Measurements from ENCODE around the gene EMC6.

The EMC6 gene

DNA sequence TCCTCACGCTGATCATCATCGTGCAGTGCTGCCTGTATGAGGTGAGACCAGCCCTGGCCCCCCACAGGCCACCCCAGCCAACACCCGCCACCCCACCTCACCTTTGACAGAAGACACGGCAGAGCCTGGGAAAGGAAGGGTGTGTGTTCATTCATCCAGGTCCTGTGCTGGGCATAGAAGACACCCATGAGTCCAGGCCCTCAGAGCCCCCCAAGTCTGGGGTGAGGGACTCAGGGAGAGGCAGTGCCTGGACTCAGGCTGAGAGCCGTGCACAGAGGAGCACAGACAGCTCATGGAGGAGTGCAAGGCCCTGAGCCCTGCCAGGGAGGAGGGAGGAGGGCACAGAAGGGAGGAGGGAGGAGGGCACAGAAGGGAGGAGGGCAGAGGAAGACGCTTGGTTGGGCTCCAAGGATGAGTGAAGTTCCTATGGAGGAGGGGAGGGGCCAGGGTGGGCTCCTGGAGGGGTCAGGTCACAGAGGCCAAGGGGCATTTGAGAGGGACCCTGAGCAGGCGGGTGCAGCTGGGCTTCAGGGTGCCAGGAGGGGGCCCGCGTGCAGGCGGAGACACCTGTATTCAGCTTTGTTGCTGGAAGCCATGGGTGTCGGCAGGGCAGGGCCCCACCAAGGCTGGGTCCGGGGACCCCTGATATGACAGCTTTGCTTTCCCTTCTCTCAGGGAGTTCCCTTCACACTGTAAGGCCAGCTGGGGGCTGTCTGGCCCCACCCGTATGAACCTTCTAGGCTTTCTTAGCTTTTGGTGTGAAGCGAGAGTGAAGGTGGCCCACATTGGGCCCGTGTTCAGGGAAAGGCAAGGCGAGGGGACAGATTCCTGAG is 11.6 kb upstream of the EMC6 start:
- no peak for DNase-seq

DNA sequence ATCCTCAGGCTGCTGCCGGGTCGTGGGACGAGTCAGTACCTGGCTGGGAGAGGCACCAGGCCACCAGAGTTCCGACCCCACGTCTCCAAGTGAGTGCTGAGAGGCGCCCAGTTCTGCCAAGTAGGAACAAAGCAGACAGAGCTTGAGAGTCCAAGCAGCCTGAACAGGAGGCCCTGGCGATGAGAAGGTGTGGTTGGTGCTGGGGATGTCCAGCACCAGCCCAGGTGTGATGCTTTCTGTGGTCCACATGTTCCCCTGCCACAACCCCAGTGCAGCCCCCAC is 11.1 kb upstream of the EMC6 start:
- DNase-seq: no peak

DNA sequence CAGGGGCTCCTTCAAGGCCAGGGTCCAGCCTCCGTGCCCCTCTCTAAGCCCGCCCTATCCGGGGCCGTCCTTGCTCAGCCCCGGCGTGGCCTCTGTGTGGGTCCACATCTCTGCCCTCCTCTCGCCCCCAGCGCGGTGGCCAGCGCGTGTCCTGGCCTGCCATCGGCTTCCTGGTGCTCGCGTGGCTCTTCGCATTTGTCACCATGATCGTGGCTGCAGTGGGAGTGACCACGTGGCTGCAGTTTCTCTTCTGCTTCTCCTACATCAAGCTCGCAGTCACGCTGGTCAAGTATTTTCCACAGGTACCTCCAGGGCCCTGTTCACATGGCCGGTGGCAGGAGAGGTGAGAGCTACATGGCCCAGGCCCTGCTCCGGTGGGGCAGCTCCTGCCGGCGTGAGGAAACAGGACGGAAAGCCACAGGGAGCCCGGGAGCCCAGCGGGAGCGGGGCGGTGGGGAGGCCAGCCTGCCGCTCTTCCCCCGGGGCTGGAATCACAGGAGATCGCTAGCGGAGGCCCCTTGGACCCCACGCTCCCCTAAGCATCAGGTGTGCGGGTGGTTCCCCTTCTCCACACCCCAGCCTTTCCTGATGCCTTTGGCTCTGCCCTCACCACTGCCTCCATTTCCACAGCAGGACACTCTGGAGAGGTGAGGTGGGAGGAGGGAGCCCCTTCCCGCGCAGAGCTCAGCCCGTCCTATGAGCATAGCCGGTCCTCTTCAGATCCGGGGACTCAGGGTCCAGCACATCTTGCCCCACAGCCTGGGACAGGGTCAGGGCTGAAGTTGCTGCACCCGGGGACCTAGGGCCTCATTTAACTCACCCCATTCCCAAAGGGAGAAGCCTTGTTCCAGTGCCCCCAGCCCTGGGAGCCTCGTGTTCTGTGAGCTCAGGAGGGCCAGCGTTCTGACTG is 10.5 kb upstream of the EMC6 start:
- DNase-seq: no peak

DNA sequence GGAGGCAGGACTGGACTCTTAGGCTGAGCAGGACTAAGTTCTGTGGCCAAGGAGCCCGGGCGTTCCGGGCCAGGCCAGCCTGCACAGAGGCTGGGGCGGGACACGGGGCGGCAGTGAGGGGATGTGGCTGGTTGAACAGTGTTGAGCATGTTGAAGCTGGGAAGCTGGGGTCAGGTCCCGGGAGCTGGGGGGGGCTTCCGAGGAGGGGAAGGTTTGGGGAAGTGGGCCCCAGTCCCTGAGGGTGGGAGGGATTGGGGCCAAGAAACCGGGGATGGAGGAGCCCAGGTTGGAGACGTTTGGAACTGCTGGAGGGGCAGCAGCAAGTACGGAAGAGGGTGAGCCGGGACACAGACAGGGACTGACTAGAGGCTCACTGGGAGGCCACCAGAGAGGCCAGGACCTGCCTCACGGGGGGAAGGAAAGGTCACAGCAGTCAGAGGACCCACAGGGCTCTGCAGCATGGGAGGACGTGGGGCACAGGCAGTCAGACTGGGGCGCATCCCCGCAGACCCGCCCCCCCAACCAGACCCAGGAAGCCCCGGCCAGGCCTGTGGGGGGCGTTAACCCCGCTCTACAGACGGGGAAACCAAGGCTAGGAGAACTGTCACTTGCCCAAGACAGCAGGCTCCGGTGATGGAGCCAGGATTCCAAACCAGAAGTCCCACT is 9.7 kb upstream of the EMC6 start:
- DNase-seq: no peak

DNA sequence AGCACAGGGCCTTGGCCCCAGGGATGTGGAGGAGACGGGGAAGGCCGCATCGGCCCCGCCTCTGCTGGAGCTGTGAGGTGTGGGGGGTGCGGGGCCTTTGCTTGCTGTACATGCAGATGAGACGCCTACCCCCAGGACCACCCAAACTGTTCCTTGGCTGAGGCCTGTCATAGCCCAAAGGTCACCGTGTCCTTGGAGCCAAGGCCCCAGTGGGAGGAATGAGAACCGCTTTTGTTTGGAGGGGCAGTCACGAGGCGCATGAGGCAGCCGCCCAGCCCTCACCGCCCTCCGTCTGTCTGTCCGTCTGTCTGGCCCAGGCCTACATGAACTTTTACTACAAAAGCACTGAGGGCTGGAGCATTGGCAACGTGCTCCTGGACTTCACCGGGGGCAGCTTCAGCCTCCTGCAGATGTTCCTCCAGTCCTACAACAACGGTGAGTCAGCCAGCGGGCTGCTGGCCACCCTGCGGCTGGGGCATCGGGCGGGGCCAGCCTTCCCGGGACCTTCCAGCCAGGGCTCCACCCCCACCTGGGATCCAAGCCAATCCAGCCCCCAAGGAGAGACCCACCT is 9.0 kb upstream of the EMC6 start:
- DNase-seq: no peak

DNA sequence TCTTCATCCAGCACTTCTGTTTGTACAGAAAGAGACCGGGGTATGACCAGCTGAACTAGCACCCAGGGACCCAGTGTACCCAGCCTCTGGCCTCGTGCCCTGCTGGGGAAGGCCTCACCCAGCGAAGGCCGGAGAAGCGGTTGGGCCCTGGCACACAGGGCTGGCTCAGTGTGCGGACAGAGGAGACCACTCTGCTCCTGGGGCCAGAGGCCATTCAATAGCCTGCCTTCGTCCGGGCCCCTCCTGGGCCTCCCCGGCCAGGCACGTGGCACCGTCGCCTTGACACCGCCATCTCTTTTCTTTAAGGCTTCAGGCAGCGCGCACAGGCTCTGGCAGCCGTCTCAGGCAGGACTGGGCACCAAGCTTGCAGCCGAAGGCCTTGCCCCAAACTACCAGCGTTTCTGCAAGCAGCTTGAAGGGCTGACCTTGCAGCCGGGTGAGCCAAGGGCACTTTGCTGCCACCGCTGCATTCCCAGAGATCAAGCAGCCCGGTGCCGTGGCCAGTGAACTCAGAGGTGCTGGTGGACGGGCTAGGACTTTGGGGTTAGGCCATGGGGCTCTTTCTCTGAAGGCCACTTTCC is 8.2 kb upstream of the EMC6 start:
- no peak for DNase-seq

DNA sequence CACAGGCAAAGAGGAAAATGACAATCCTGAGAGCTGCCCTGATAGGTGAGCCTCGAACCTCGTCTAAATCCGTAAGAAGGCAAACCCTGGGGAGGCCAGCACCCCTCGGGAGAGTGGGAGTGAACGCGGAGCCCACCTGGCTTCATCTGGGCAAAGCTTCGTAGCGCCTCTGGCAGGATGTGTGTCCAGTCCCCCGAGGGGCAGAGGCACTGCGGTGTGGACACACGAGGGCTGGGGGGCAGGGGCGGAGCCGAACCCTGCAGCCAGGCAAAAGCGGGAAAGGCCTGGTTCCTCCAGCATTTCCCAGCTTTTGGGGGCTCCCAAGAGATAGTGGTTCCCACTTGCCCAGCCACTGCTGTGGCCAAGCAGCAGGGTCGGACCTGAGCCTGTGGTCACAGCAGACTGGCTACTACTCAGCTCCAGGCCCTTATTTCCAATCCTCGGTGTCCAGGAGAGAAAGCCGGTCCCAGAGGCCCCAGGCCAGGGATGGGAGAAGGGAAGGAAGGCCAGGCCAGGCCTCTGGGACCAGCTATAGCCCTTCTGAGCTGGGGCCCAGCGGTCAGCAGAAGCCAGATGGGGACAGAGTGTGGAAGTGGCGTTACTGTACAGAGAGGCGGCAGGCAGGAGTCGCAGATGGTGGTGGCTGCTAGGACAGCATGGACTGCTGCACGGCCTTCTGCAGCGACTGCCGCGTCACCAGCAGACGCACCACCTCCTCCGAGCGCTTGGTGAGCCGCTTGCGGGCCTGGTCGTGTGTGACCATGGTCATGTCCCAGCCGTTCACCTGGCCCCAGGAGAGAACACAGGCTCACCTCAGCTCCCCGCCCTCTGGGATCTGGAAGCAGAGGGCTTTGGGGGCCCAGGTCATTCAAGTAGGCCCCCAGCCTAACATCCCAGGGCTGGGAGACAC is 5.3 kb upstream of the EMC6 start:
- DNase-seq: no peak

DNA sequence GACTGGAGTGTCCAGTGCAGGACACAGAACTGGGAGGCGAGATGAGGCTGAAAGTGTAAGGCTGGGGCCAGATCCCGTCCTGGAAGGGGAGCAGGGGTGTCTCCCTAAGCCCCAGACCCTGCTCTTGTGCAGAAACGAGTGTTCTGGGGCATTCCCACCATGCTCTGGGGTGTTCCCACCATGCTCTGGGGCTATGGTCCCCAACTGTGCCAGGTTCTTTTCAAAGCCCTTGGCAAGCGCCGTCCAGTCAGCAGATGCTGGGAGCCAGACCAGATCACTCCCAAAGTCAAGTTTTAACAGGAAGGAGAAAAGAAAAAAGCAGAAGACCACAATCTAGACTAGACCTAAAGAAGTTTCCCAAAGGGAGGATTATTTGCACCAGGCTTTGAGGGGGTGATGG is 2.8 kb upstream of the EMC6 start:
- DNase-seq: no peak

DNA sequence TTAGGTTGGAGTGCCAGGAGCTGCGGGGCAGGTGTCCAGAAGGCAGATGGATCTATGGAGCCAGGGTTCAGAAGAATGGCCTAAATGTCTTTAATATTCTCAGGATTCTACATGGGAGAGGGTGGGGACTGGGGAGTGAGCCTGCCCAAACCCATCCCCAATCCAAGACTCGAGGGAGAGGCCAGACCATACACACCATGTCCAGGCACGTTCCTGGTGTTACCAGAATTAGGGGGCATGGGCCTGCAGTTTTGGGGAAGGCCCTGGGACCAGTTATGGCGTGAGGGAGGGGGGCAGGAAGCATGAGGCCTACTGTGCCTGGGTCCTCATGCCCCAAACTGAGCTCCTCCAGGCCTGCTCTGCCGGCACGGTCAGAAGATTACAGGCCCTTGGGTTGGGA is 2.1 kb upstream of the EMC6 start:
- no peak for DNase-seq

DNA sequence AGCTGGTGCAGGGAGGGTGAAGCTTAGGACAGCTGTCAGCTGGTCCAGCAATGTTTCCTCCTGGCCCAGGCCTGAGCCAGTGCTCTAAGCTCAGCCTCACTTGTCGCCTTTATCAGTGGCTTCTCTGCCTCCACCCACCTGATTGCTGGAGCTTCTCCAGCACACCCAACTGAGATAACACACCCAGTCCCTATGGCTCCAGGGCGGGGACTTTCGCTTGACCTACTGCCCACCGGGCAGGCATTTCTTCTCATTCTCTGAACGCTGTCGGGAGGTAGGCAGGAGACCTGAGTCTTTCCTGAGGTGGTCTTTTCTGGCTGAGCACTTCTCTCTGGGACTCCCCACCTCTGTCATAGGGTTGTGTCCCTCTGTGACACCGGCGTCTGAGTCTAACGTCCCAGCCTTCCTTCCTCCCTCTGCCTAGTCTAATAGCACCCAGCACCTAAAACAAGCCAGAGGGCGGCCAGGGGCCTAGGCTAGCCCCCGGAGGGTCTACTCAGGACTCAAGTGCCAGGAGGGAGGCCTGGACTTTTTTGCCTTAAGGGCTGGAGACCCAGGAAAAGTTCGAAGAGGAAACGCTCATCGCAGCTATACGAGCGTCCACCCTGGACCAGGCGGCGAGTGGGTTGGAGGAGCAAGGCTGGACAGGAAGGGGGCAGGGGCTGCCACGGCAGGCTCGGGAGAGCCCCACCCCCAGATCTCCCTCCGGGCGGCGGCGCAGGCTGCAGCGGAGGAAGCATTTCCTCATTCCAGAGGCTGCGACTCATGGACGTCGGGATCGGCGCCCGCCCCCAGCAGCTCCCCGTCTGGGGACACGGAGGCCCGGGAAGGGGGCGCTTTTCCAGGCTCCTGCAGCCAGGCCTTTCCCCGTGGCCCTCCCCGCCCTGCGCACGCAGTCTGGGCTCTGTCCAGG is 990 bp upstream of the EMC6 start:
- DNase-seq: no peak

DNA sequence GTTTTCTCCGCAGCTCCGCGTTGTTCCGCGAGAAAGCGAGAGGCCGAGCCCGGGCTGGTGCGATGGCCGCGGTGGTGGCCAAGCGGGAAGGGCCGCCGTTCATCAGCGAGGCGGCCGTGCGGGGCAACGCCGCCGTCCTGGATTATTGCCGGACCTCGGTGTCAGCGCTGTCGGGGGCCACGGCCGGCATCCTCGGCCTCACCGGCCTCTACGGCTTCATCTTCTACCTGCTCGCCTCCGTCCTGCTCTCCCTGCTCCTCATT is 404 bp downstream of the EMC6 start:
- DNase-seq: no peak

DNA sequence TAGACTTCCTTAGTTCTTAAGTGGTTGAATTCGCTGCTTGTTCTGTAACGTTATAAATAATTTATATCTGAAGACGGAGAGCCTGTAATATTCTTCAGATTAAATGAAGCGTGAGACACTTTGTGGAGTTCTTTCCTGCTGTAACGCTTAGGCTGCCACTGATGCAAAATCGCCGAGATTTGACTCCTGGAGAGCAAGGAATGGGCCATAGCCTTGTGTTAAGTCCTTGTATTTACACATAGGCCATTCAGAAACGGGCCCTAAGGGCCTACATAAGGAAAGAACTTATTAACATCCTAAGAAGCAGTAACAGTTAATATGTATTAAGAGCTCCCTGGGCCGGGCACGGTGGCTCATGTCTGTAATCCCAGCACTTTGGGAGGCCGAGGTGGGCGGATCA is 936 bp downstream of the EMC6 start:
- DNase-seq: no peak

DNA sequence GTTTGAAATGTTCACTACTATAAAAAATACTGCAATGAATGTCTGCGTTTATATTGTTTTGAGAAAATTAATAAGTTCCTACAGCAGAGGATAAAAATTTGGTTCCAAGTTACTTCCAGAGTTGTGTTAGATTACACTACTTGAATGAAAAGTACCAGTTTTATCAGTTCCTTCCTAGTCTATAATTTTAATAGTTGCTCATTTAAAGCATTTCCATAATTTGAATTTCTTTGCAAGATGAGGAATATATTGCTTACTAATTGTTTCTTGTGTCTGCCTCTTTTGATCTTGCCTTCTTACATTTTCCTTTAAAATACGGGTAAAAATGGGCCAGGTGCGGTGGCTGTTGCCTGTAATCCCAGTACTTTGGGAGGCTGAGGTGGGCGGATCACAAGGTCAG is 4.0 kb downstream of the EMC6 start:
- DNase-seq: no peak

DNA sequence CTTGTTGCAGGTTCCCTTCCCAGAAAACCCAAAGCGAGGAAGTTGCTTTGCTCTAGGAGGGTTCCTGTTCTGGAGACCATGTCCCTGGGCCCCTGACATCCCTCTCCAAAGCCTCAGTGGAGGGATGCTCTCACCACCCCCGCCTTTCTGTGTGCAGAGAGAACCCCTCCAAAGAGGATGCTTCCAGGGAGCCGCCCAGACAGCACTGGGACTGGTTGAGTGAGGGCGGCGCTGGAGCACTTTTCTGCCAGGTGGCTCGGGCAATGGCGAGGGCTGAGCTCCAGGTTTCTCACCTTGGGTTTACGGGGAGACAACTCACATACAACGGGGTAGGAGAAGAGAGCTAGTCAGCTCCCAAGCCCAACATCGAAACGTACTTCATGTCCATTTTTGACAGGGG is 7.3 kb downstream of the EMC6 start:
- no peak for DNase-seq

DNA sequence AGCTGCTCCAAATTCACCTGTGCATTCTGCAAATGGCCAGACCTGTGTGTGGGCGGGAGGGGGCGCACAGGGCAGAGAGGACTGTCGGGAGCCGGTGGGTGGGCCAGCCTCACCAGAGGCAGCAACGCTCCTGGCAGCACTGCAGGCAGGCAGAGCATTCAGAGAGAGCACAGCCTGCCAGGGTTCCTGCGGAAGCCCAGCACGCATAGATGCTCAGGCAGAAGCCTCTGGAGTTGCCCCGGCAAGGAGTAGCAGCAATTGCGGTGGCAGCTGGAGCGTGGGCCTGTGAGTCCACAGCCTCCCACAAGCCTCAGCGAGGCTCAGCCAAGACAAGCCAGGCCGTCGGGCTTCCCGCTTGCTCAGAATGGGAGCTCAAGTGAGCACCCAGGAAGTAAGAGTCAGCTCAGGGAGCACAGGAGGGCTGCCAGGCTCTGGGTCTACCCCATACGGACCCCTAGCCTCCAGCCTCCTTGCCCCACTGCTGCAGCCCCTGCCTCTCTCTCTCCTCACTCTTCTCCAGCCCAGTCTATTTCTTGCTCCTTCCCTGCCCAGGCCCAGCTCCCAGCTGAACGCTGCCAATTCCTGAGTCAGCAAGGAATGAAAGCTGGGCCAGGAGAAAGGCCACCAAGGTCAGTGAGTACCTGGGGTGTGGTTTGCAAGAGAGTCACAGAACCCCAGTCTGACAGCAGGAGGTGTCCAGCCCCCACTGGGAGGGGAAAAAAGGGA is 9.6 kb downstream of the EMC6 start:
- no peak for DNase-seq

DNA sequence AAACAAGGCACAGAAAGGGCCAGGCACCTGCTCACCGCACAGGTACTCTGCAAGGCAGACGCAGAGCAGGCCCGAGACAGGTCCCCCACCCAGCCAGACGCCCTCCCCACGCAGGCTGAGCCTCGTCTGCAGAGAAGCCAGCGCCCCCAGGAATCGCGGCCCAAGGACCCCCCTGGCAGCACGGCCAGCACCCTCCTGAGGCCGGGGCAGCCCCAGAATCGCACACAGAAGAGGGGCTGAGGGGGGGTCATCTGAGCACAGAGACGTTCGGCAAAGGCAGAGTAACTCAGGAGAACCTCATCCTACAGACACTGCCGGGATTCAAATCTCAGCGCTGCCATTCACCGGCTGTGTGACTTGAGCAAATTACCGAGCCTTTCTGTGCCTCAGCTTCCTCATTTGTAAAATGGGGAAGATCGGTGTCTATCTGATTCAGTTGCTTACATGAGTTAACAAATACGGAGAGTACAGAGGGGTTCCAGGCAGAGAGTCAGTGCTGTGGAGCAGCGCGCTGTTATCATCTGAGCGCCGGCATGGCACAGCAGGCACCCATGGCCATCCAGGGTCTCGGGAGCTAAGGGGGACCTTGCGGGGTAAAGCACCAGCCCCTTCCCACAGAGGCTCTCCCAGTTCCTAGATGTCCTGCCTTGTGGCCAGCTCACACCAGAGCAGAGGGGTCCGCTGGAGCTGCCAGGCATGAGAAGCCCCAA is 10.4 kb downstream of the EMC6 start:
- DNase-seq: no peak

DNA sequence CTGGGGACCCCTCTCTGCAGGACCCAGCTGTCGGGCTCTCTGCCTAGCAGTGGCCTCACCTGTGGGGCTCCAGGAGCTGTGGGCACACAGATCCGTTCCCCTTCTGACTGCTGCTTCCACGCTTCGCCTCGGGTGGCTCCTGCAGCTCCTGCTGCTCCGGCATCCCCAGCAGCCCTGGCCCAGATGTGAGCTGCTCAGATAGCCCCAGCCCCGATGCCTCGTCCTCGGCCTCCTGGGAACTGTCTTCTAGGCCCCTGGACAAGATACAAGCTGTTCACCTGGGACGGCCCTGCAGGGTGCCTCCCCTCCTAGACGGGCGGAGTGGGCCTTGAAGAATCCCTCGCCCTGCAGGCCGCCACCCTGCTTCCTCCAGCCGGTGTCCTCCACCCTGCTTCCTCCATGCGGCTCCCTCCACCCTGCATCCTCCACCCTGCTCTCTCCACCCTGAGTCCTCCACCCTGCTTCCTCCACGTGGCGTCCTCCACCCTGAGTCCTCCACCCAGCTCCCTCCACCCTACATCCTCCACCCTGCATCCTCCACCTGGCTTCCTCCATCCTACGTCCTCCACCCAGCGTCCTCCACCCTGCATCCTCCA is 11.0 kb downstream of the EMC6 start:
- no peak for DNase-seq

DNA sequence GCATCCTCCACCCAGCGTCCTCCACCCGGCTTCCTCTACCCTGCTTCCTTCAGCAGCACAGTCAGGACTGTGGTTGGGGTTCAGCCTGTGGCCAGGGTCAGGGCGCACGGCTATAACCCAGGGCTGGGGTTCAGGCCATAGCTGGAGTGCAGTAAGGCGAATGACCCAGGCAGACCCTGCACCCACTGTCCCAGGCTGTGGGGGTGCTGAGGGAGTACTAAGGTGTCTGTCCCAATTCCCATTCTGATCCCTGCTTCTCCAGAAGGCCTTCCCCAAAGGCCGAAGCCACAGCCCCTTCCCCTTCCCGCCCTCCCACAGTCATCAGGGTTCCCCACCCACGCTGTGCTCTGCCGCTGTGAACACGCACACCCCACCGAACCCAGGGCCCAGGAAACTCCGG is 12.4 kb downstream of the EMC6 start:
- DNase-seq: no peak

DNA sequence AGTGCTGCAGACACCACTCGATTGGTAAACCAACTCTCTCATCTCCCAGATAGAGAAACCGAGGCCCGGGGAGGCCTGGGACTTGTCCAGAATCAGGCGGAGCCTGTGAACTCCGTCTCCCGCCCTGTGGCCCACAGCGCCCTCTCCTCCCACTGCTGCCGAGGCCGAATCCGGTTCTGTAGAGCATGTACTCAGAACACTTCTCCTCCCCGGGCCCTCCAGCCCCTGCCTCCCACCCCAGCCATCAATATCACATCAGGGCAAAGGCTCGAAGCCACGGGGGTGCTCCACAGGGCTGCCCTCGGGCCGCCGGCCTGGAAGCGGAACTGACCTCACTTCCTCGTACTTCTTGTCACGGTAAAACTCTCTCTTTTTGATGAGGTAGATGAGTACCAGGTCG is 13.0 kb downstream of the EMC6 start:
- no peak for DNase-seq

DNA sequence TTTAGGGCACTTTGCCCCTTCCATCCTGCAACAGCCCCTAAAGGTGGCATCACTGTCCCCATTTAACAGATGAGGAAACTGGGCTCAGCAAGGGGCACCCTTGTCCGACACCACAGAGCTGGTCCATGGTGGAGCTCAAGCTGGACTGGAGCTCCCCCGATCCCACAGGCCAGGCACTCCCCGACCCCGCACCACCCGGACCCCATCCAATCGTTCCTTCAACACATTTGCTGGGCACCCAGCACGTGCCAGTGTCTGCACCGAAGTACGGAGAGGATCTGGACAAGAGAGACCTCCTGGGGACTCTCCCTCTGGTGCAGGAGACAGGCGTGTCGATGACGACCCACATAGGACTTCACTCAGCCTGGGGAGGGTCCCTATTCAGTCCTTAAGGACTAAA is 13.4 kb downstream of the EMC6 start:
- DNase-seq: no peak

All from NCI-H526 treated with DMSO at 0.1 percent for 48 hours (cell line).